OCI-LY1 (cell line): ENCODE measurements around the gene SLC35F3.

Experiments used
- CTCF ChIP-seq: fragments of 200-600 bp; sonication (generic), shearing (Covaris generic); IDR thresholded peaks from 2 replicates; pipeline ENCODE4 v1.5.1; 2017; ENCODE audit warnings: mild to moderate bottlenecking, antibody characterized with exemption, low read length, moderate library complexity, mixed read lengths
- EZH2 ChIP-seq: fragments of 200-600 bp; sonication (generic), shearing (Covaris generic); IDR thresholded peaks from 2 replicates; pipeline ENCODE4 v1.8.0; 2017; ENCODE audit warnings: borderline replicate concordance, mixed run types, mild to moderate bottlenecking, antibody characterized with exemption, low read length, moderate library complexity, mixed read lengths

- TF ChIP-seq EZH2 (no peak), CTCF (no peak)
Observed at GRCh38 chr1:233945979-233946378, 41.5 kb downstream of the SLC35F3 start.
